GM23248 (cell line): Measurements from ENCODE around the gene THAP7.

Experiments used
- EZH2 ChIP-seq: fragments of 200-600 bp; sonication (generic); IDR thresholded peaks from 2 replicates; pipeline ENCODE4 v1.6.1; 2018; ENCODE audit warnings: antibody characterized with exemption, mild to moderate bottlenecking; ENCODE audit not compliant: insufficient read depth, poor library complexity, severe bottlenecking
- EZH2phosphoT487 ChIP-seq: fragments of 200-600 bp; sonication (generic); IDR thresholded peaks from 2 replicates; pipeline ENCODE4 v1.6.1; 2018; ENCODE audit warnings: antibody characterized with exemption, moderate library complexity, mild to moderate bottlenecking, low read depth; ENCODE audit not compliant: insufficient read depth

- TF ChIP-seq EZH2phosphoT487 = no peak
- TF ChIP-seq EZH2 = no peak
Measured at GRCh38 chr22:20976291-20976877, 25.5 kb downstream of the THAP7 start.
